GM12892 (cell line): ENCODE data around the gene L1CAM.

Source experiments
- DNase-seq: peaks from one replicate; pipeline ENCODE4 v3.0.0; 2011; ENCODE audit not compliant: insufficient read length
- FAIRE-seq: peaks from 2 replicates; lab custom pipeline; 2011; peaks lifted over from hg19 to GRCh38; lab: Jason Lieb, UNC
- POLR2A ChIP-seq: IDR thresholded peaks from 2 replicates; pipeline ENCODE4 v1.6.1; 2011; ENCODE audit warnings: low read depth, low read length, control low read depth
- POLR2AphosphoS5 ChIP-seq: IDR thresholded peaks from 2 replicates; pipeline ENCODE4 v1.6.1; 2011; ENCODE audit warnings: low read depth, low read length, control low read depth
- TAF1 ChIP-seq: IDR thresholded peaks from 2 replicates; pipeline ENCODE4 v1.6.1; 2011; ENCODE audit warnings: low read depth, mild to moderate bottlenecking, control low read depth, low read length, borderline replicate concordance

Gene L1CAM

DNA sequence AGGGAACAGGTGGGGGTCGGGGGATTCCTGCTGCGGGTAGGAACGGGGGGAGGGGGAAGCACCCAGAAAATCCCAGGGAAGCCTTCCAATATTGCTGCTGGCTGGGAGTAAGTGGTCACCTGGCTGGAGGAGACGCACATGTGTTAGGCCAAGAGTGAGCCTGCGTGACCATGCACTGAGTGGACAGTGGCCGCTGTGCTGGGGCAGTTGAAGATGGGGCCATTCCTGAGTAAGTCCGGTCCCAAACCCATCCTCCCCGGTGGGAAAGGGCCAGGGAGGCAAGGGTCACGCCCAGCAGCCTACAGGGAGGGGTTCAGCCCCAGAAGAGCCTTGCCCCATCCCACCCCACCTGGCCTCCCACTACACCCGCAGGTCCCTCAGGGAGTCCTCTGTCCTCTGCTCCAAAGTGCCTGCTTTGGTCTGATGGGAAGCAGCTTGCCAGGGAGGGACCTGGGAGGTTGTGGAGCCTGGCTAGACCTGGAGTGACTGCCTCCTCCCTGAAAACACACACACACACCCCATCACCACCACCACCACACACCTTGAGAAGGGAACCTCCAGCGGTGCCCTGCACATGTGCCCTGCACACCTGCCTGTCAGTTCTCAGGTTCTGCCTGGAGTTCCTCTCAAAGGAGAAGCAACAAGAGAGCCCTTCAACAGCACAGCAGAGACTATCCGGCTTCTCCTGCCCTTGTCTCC is 6.1 kb downstream of the L1CAM start:
- FAIRE-seq (no peak), DNase-seq (peak; percentile 17)
- TF ChIP-seq TAF1 (no peak), POLR2A (no peak), POLR2AphosphoS5 (no peak)

GRCh38 chrX:153878969-153879653 is 6.9 kb downstream of the L1CAM start:
- DNase-seq (peak; percentile 20), FAIRE-seq (no peak)
- TF ChIP-seq TAF1 (no peak), POLR2A (no peak), POLR2AphosphoS5 (no peak)

DNA sequence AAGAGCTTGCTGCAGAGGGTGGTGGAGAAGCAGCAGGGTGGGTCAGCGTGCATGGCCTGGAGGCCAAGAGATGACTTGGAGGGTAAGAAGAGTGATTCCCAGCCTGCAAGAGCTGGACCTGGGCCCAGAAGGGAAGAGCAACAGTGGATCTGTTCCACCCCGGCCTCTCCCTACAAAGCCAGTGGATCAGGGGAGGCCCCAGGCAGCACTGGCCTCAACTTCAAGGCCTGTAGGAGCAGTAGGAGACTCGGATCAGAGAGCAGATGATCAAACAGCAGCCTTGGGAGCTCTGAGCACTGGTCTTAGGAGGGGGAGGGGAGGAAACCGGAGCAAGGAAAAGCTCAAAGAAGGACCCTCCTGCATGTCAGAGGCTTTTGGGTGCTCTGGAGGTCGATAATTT is 7.6 kb downstream of the L1CAM start:
- no peak for DNase-seq

GRCh38 chrX:153877571-153878261 is 8.3 kb downstream of the L1CAM start:
- FAIRE-seq (no peak), DNase-seq (no peak)
- TF ChIP-seq POLR2A (no peak), TAF1 (no peak), POLR2AphosphoS5 (no peak)

More for the DNA sequence above, 7.6 kb downstream of the L1CAM start:
- FAIRE-seq: no peak
- TF ChIP-seq TAF1 (no peak), POLR2A (no peak), POLR2AphosphoS5 (no peak)

DNA sequence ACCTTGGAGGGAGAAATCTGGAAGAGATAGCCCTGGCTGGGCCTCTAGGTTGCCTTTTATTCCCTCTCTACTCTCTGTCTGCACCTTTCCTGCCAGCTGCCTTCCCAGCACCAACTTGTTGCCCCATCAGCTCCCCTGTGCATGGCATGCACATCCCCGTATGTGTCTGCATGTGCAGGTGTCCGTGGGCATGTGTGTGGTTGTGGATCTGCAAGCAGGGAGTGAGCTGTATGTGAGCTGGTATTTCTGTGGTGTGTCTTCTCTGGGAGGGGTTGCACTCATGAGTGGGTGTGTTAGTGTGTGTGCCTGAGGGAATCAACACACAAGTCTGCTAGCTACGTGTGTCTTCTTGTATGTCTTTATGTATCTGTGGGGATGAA is 9.9 kb downstream of the L1CAM start:
- TF ChIP-seq POLR2AphosphoS5 (no peak), TAF1 (no peak), POLR2A (no peak)
- FAIRE-seq (no peak), DNase-seq (no peak)

- TF ChIP-seq POLR2AphosphoS5: no peak
- TF ChIP-seq POLR2A: no peak
- TF ChIP-seq TAF1: no peak
- peak; percentile 75 for DNase-seq
- no peak for FAIRE-seq
Observed at GRCh38 chrX:153875391-153876111, 10.4 kb downstream of the L1CAM start.

- TF ChIP-seq TAF1 (no peak), POLR2A (no peak), POLR2AphosphoS5 (no peak)
- DNase-seq: no peak
- FAIRE-seq: no peak
Observed at GRCh38 chrX:153874366-153875125, 11.4 kb downstream of the L1CAM start.

DNA sequence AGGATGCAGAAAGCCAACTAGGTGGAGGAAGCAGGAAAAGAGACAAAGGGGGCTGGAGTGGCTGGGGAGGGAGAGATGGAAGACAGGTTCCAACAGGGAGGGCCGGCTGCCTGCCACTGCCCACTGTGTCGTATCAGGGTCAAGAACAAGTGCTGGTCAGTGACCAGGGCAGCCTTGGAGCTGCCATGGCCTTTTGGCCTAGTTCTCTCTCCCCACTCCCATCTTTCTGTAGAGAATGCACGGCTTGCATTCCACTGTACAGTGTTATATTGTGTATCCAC is 11.9 kb downstream of the L1CAM start:
- FAIRE-seq: no peak
- no peak for TF ChIP-seq POLR2A
- TF ChIP-seq POLR2AphosphoS5: no peak
- TF ChIP-seq TAF1: no peak
- no peak for DNase-seq

- TF ChIP-seq POLR2A (no peak), POLR2AphosphoS5 (no peak)
- no peak for DNase-seq
- no peak for FAIRE-seq
Observed at GRCh38 chrX:153873282-153874084, 12.5 kb downstream of the L1CAM start.

DNA sequence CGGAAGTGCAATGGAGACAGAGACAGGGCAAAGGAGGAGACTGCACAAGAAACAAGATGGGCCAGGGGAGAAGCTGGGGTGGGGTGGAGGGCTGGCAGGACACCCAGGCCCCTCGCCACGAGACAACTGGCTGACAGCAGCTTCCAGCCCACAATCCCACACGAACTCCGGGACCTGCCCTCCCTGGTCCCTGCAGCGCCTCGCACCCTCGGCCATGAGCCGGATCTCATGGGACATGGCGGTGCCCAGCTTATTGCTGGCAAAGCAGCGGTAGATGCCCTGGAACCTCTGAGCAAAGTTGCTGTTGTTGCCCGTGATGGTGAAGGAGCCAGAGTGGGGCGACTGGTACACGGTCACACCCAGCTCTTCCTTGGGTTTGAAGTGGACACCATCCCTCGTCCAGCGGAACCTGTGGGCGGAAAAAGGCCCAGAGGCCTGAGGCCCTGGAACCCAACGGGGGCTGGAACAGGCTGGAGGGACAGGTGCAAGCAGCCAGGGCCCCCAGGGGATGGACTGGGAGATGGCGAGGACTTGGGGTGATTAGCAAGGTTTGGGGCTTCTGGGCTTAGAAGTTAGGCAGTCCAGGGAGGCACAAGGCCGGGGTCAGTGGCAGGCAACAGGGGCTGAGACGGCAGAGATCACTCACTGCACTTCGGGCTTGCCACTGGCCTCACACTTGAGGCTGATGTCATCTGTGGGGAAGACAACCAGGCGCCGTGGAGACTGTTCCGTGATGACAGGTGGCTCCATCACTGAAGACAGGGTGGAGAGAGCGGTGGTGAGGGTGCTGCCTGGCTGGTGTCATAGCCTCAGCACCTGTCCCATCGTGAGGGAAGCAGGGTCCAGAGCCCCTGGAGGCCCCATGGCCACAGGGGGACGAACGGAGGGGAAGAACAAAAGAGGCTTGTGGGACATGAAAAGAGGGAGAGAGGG is 13.8 kb downstream of the L1CAM start:
- FAIRE-seq (no peak), DNase-seq (no peak)
- TF ChIP-seq POLR2A: no peak
- no peak for TF ChIP-seq POLR2AphosphoS5
- TF ChIP-seq TAF1: no peak
